Measurements from ENCODE around the gene XPR1. TPM values are rescaled to one million over a fixed set of nuclear protein-coding genes. Genes with fewer than 3 reads are reported as not detected.

Gene XPR1
- total RNA-seq, 1 donor from 2014 or later: 21.4 TPM

DNA sequence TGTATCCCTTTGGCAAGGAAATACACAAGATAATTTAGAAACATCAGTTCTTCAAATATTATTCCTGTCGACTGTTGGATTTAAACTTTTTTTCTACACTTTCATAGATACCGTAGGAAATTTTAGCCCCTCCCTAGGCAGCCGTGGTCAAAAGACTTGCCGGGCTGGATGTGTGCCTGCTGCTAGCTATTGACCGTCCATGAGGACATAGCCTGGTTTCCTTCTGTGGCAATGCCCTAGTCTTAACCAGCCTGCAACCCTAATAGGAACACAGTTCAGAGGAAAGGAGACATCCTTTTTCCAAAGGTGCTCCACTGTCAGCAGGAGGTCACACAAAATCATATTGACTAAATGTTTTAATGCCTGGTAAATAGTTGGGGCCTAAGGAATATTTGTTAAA is 260.4 kb downstream of the XPR1 start:
- H3K4me3 Mint-ChIP-seq (ENCODE audit: unreplicated experiment): no peak overlapping the region
- H3K27me3 Mint-ChIP-seq (ENCODE audit: unreplicated experiment): no peaks in the 10 kb centered on the region
- no peaks in the 10 kb centered on the region for H3K9me3 Mint-ChIP-seq (ENCODE audit: unreplicated experiment)
- no peak overlapping the region for H3K27ac Mint-ChIP-seq (ENCODE audit: unreplicated experiment)
- peak; percentile 19 for DNase-seq (ENCODE audit: extremely low spot score, unreplicated experiment)
- H3K4me1 Mint-ChIP-seq (ENCODE audit: unreplicated experiment): no peaks in the 10 kb centered on the region
- TF ChIP-seq, protein P1, sequence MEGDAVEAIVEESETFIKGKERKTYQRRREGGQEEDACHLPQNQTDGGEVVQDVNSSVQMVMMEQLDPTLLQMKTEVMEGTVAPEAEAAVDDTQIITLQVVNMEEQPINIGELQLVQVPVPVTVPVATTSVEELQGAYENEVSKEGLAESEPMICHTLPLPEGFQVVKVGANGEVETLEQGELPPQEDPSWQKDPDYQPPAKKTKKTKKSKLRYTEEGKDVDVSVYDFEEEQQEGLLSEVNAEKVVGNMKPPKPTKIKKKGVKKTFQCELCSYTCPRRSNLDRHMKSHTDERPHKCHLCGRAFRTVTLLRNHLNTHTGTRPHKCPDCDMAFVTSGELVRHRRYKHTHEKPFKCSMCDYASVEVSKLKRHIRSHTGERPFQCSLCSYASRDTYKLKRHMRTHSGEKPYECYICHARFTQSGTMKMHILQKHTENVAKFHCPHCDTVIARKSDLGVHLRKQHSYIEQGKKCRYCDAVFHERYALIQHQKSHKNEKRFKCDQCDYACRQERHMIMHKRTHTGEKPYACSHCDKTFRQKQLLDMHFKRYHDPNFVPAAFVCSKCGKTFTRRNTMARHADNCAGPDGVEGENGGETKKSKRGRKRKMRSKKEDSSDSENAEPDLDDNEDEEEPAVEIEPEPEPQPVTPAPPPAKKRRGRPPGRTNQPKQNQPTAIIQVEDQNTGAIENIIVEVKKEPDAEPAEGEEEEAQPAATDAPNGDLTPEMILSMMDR (IDR thresholded peaks at IDR 0.05): no peak
- peaks cover 3% of the 10 kb centered on the region for H3K36me3 Mint-ChIP-seq (ENCODE audit: unreplicated experiment)

DNA sequence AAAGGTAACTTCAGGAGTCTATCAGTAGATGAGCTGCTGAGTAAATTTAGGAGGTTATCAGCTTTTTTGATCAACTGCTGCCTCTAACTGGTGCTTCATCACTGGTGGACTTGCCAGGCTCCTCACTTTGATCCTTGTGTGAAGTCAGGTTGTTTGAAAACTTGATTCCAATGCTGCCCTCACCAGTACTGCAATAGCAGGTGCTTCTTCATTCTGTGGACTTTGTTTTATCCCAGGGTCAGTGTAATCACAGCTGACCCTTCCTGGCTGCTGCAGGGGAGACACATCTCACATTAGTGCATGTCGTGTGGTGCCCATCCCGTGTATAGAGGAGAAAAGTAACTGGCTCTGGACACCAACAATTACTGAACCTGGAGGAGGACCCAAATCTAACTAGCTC is 260.9 kb downstream of the XPR1 start:
- H3K36me3 Mint-ChIP-seq (ENCODE audit: unreplicated experiment): peaks cover 3% of the 10 kb centered on the region
- H3K27ac Mint-ChIP-seq (ENCODE audit: unreplicated experiment): no peak overlapping the region
- no peaks in the 10 kb centered on the region for H3K4me1 Mint-ChIP-seq (ENCODE audit: unreplicated experiment)
- no peak overlapping the region for H3K4me3 Mint-ChIP-seq (ENCODE audit: unreplicated experiment)
- no peaks in the 10 kb centered on the region for H3K27me3 Mint-ChIP-seq (ENCODE audit: unreplicated experiment)
- TF ChIP-seq, protein P1 (IDR thresholded peaks at IDR 0.05): no peak
- H3K9me3 Mint-ChIP-seq (ENCODE audit: unreplicated experiment): no peaks in the 10 kb centered on the region
- DNase-seq (ENCODE audit: extremely low spot score, unreplicated experiment): peak; percentile 17

DNA sequence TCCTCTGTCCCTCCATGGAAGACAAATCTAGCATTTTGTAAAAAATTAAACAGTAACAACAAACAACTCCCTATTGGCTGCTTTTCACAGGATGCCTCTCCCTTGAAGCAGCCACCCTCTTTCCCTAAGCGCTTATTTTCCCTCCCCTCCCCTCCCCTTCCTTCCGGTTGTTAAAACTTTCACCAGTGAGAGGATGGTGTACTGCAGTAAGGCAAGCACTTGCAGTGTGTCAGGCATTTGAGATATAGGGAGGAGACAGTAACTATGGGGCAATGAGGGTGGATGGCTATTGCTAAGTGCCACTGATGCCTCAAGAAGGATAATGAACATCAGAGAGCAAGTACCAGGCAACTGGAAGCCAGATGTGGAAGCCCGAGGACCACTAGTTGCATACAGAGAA is 261.8 kb downstream of the XPR1 start:
- DNase-seq (ENCODE audit: extremely low spot score, unreplicated experiment): peak; percentile 49
- Mint-ChIP-seq H3K4me1 (ENCODE audit: unreplicated experiment) (peaks cover 4% of the 10 kb centered on the region), H3K4me3 (ENCODE audit: unreplicated experiment) (no peak overlapping the region), H3K9me3 (ENCODE audit: unreplicated experiment) (no peaks in the 10 kb centered on the region), H3K27me3 (ENCODE audit: unreplicated experiment) (no peaks in the 10 kb centered on the region), H3K36me3 (ENCODE audit: unreplicated experiment) (peaks cover 3% of the 10 kb centered on the region), H3K27ac (ENCODE audit: unreplicated experiment) (no peak overlapping the region)
- TF ChIP-seq, protein P1 (IDR thresholded peaks at IDR 0.05): no peak

DNA sequence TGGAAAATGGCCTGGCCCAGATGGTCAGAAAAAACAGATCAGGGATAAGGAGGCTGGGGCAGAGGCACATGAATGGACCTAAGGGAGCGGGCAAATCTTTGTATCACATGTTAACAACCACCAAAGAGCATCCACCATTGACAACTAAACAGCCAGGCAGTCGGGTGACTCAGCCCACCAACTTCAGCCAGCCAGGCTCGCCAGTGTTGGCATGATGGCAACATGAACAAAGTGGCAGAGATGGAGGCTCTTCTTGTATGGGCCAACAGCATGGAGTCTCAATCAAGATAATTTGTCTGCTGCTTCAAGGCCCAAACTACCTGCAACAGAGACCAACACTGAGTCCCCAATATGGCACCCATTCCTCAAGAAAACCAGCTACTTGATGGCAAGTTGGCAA is 264.3 kb downstream of the XPR1 start:
- Mint-ChIP-seq H3K27me3 (ENCODE audit: unreplicated experiment) (no peaks in the 10 kb centered on the region), H3K36me3 (ENCODE audit: unreplicated experiment) (peaks cover 3% of the 10 kb centered on the region), H3K4me3 (ENCODE audit: unreplicated experiment) (no peak overlapping the region), H3K27ac (ENCODE audit: unreplicated experiment) (no peak overlapping the region), H3K4me1 (ENCODE audit: unreplicated experiment) (peaks cover 4% of the 10 kb centered on the region), H3K9me3 (ENCODE audit: unreplicated experiment) (no peaks in the 10 kb centered on the region)
- peak; percentile 38 for DNase-seq (ENCODE audit: extremely low spot score, unreplicated experiment)
- TF ChIP-seq, protein P1 (IDR thresholded peaks at IDR 0.05): no peak

DNA sequence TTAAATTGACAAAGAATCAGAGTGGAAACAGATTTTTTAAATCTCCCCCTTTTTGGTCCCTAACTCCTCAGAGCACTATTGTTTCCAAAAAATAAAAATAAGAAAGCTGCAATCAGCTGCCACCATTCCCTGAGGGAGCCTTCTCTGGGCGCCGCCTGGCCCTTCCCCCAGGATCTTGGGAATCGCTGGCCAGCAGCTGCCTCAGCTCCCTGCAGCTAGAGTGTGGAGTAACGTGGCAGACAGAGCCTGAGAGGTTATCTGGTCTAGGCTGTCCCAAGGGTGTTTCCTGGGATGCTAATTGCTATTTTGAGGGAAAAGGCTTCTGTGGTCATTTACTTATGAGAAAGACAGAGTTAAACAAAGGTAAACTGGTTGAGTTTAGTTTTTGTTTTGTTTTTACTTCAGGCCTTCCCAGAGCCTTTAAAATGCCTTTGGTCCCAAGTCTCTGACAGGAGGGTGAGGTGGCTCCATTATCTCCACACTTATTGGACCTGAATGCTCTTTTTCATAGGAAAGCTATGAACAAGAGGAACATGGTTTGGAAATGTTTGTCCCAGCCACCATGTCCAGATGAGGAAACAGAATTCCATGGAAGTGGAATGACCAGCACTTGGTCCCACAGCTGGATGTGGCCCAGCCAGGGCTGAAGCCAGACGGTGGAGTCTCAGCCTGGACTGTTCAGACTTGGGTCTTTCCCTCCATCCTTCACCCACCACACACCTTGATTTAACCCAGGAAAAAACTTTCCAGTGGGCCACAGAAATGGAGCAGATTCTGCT is 266.8 kb downstream of the XPR1 start:
- no peaks in the 10 kb centered on the region for H3K9me3 Mint-ChIP-seq (ENCODE audit: unreplicated experiment)
- H3K4me3 Mint-ChIP-seq (ENCODE audit: unreplicated experiment): no peak overlapping the region
- H3K27me3 Mint-ChIP-seq (ENCODE audit: unreplicated experiment): peaks cover 2% of the 10 kb centered on the region
- H3K4me1 Mint-ChIP-seq (ENCODE audit: unreplicated experiment): peaks cover 4% of the 10 kb centered on the region
- DNase-seq (ENCODE audit: extremely low spot score, unreplicated experiment): peak; percentile 34
- TF ChIP-seq, protein P1 (IDR thresholded peaks at IDR 0.05): no peak
- peaks cover 3% of the 10 kb centered on the region for H3K36me3 Mint-ChIP-seq (ENCODE audit: unreplicated experiment)
- no peak overlapping the region for H3K27ac Mint-ChIP-seq (ENCODE audit: unreplicated experiment)
